Astrocyte of the spinal cord (primary cell): ENCODE data around the gene PPP6R1.

Source experiments
- DNase-seq: peaks from one replicate; pipeline ENCODE4 v3.0.0; 2011; ENCODE audit warnings: low read depth, low spot score
- H3K4me3 ChIP-seq: 2 replicates; pipeline ENCODE4 v1.5.1; 2011; ENCODE audit warnings: low read depth, mild to moderate bottlenecking, low read length, moderate library complexity
- in situ Hi-C: cut with HindIII; loops from 2 replicates; pipeline ENCODE4 v1.10.0; 2017; ENCODE audit warnings: low sequenced_read_pairs
- TF ChIP-seq, protein P1 (sequence below): IDR thresholded peaks from 2 replicates; pipeline ENCODE4 v1.5.1; 2012; ENCODE audit warnings: low read depth, mild to moderate bottlenecking, low read length, inconsistent platforms

PPP6R1 gene

GRCh38 chr19:55230329-55230728 is 28.5 kb downstream of the PPP6R1 start:
- no peak overlapping the region for H3K4me3 ChIP-seq
- DNase-seq, result no peak
- TF ChIP-seq, protein P1, sequence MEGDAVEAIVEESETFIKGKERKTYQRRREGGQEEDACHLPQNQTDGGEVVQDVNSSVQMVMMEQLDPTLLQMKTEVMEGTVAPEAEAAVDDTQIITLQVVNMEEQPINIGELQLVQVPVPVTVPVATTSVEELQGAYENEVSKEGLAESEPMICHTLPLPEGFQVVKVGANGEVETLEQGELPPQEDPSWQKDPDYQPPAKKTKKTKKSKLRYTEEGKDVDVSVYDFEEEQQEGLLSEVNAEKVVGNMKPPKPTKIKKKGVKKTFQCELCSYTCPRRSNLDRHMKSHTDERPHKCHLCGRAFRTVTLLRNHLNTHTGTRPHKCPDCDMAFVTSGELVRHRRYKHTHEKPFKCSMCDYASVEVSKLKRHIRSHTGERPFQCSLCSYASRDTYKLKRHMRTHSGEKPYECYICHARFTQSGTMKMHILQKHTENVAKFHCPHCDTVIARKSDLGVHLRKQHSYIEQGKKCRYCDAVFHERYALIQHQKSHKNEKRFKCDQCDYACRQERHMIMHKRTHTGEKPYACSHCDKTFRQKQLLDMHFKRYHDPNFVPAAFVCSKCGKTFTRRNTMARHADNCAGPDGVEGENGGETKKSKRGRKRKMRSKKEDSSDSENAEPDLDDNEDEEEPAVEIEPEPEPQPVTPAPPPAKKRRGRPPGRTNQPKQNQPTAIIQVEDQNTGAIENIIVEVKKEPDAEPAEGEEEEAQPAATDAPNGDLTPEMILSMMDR, result no peak
- in situ Hi-C loops, result no loop called here

DNA sequence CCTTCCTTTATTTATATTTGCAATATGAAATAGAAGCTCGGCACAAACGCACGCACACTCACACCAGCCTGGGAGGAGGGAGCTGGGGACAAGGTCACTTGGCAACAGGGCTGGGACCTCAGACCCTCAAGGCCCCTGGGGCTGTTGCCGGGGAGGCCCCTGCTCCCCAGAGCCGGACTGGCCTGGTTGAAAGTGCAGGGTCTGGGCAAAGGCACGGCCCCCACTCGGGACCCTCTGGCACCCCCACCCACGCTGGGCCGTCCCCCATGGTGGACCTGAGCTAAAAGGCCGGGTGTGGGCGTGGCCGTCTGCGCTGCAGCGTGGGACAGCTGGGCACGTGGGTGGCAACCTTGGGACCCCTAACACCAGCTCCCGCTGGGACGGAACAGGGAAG is 29.0 kb downstream of the PPP6R1 start:
- TF ChIP-seq, protein P1, result no peak
- H3K4me3 ChIP-seq, result no peak overlapping the region
- DNase-seq, result no peak
- in situ Hi-C loops, result no loop called here

- H3K4me3 ChIP-seq, result no peak overlapping the region
- in situ Hi-C loops, result no loop called here
- TF ChIP-seq, protein P1, result no peak
- no peak for DNase-seq
Measured at GRCh38 chr19:55229145-55229788, 29.6 kb downstream of the PPP6R1 start.

DNA sequence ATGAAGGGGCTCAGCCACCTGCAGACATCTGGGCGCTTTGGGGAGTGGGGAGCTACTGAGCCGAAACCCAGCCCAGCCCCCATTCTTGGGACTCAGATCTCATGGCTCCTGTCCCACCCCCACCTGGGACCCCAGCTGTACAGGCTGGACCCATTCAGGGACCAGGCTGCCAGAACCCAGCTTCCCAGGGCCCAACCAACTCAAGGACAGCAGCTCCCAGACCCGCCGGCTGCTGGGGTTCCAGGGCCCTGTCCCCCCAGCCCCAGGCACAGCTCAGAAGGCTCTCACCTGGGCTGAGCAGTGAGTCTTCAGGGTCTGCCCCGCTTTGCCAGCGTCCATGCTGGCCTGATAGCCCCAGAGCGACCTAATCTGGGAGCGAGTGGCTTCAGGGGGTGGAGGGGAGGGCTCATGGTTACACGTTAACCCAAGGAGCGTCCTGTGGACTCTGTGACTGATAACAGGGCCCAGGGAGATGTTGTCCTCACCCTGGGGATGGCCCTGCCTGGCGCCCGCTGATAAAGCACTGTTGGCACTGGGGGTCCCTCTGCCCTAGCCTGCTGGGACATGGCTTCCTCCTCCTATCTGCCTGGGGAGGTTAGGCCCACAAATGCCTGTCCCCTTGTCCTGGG is 30.3 kb downstream of the PPP6R1 start, which contains the start of gene TMEM86B:
TSS of gene TMEM86B (minus strand) at position 361 of the 629 bp plus-strand sequence. CDS start at position 339, 22 bp downstream.
- in situ Hi-C loops, result no loop called here
- no peak for DNase-seq
- no peak within 1 kb of the TSS for H3K4me3 ChIP-seq
- TF ChIP-seq, protein P1, result no peak

GRCh38 chr19:55228015-55228391 is 30.8 kb downstream of the PPP6R1 start:
- no peak overlapping the region for H3K4me3 ChIP-seq
- no peak for DNase-seq
- TF ChIP-seq, protein P1, result no peak
- in situ Hi-C loops, result no loop called here

DNA sequence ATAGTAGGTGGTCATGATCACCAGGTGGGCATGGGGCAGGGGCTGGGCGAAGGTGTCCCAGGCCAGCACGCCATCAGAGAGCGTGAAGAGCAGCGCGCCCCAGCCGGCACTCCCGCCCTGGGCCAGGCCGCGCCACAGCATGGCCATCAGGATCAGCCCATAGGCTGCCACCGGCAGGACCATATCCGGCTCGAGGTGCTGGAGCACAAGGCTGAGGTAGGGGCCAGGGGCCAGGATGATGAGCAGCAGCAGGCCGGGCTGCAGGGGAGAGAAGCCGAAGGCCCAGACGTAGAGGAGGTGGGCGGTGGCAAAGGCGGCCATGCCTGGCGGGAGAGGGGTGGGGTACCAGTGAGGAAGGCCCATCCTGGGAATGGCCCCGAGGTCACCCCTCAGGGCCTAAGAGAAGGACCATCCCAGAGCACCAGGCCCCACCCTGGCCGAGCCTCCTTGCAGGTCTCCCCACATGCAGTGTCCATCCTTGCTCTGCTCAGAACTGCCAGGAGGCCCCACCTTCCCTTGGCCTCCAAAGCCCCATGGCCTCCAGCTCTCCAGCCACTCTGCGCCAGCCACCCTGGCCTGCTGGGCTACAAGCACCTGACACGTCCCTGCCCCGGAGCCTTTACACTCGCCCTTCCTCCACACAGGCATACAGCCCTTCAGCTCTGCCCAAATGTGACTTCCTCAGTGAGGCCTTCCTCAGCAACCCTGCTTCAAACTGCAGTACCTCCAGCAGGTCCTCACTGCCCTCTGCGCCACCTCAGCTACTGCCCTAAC is 31.4 kb downstream of the PPP6R1 start:
- in situ Hi-C loops, result no loop called here
- no peak for DNase-seq
- H3K4me3 ChIP-seq, result no peak overlapping the region
- TF ChIP-seq, protein P1, result no peak
